GM12865 (cell line): ENCODE measurements around the gene CCDC85A.

Experiments used
- DNase-seq: peaks from one replicate; pipeline ENCODE4 v3.0.0; 2010; ENCODE audit warnings: low read depth
- H3K4me3 ChIP-seq: 2 replicates; pipeline ENCODE4 v1.5.1; 2011; ENCODE audit warnings: mild to moderate bottlenecking, low read depth, low read length, control low read depth
- TF ChIP-seq, protein P1 (sequence below): IDR thresholded peaks from 2 replicates; pipeline ENCODE4 v1.5.1; 2011; ENCODE audit warnings: low read length, control low read depth, low read depth, inconsistent platforms; ENCODE audit not compliant: insufficient read depth; ENCODE audit errors: missing control alignments

Gene CCDC85A

DNA sequence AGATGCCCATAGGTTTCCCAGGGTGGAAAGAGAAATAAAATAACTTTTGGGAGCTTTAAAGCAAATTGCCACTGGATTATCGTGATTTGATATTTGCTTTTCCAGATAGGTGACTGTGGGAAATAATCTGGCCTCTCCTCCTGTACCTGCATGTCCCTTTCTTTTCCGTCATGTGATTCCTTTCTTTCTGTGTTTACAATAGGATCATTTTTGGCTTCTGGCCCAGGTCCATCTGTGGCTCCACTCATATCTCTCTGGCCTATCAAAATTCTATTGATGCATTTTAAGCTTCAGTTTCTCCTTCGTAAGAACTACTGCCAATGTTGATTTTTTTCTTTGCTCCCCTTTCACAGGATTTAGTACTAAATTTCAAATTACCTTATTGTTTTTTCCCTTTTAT, 153.6 kb downstream of the CCDC85A start:
- no peak for DNase-seq
- no peak overlapping the region for H3K4me3 ChIP-seq
- TF ChIP-seq, protein P1, sequence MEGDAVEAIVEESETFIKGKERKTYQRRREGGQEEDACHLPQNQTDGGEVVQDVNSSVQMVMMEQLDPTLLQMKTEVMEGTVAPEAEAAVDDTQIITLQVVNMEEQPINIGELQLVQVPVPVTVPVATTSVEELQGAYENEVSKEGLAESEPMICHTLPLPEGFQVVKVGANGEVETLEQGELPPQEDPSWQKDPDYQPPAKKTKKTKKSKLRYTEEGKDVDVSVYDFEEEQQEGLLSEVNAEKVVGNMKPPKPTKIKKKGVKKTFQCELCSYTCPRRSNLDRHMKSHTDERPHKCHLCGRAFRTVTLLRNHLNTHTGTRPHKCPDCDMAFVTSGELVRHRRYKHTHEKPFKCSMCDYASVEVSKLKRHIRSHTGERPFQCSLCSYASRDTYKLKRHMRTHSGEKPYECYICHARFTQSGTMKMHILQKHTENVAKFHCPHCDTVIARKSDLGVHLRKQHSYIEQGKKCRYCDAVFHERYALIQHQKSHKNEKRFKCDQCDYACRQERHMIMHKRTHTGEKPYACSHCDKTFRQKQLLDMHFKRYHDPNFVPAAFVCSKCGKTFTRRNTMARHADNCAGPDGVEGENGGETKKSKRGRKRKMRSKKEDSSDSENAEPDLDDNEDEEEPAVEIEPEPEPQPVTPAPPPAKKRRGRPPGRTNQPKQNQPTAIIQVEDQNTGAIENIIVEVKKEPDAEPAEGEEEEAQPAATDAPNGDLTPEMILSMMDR, result no peak

DNA sequence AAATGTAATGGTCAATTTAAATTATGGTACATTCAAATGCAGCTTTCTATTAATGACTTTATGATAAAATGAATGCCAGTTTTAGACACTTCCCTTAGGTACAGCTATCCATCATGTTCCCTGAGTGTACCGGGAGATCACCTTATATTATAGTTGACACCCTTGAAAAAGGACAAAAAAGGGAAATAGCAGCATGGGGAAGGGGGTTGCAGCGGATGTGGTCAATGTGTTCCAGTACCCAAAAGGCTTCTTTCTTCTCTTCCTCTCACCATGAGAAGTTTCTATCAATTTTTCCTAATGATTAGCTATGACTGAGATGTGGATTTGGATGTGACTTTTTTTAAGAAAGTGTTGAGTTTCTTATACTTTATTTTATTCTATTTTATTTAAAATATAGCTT, 154.4 kb downstream of the CCDC85A start:
- TF ChIP-seq, protein P1, result no peak
- no peak for DNase-seq
- H3K4me3 ChIP-seq, result no peak overlapping the region

DNA sequence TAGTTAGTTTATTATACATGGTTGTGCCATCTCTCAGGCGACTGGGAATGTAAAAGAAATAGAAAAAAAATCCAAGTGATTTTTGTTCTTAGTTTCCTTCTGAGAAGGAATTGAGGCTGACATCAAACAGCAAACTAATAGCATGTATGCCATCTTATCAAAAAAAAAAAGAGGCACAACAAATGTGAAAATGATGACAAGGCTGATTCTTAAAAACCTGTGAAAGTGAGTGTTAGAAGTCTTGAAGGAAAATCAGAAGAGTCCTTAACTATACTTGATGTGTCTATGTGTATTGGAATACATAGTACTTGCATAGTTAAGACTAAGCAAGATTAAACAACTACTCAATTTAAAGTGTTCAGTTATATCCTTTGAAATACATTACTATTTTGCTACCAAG, 161.0 kb downstream of the CCDC85A start:
- TF ChIP-seq, protein P1, result no peak
- no peak overlapping the region for H3K4me3 ChIP-seq
- DNase-seq, result no peak

DNA sequence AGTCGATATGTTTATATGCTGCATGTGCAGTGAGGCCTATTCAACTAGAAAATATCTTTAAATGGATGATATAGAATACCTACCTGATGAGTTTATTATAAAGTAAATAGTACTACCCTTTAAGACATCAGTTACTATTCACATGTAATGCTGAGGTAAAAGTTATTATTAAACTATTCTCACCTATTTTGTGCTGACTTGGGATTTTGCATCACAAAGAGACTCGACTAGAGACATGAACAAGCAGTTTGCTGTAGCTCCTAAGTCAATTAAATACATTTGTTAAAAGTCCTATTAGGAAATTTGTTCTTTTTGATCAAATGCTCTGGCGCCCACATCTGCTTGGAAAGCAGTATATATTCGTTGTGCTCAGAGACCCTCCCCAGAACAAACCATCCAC, 164.1 kb downstream of the CCDC85A start:
- TF ChIP-seq, protein P1, result no peak
- no peak overlapping the region for H3K4me3 ChIP-seq
- DNase-seq, result no peak

DNA sequence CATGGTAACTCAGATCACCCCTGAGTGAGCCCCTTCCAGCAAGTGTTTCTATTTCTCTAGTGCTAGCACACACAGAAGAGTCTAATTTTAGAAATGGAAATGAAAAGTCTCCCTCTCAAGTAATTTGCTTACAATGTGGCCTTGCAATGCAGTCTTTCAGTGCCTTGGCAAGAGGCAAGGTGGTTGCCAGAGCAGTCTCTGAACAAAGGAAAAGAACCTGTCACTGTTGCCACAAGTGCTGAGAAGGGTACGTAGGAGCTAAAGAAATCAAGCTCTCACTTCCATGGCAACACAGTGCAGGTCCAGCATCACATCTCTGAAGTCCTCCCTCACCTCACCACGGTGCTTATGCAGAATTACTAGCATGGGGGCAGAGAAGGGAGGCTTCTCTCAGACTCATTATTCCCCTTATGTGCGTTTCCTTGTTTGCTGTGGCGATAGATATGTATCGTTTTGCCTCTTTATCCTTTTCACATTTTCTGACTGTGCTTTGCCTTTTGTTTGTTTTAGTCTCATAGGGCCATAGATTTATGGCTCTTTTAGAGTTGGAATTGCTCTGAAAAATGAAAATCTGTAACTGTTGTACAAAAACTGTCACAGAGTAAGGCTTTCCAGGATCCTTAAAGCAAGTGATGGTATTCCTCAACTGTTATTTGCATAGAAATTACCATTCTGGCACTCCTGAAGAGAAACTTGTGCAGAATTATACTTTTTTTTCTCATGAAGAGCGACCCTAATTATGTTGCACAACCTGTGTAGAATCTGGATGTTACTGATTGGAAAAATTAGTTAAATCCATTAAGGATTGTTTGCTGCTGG, 164.8 kb downstream of the CCDC85A start:
- no peak overlapping the region for H3K4me3 ChIP-seq
- peak; percentile 23 for DNase-seq
- TF ChIP-seq, protein P1, result no peak

DNA sequence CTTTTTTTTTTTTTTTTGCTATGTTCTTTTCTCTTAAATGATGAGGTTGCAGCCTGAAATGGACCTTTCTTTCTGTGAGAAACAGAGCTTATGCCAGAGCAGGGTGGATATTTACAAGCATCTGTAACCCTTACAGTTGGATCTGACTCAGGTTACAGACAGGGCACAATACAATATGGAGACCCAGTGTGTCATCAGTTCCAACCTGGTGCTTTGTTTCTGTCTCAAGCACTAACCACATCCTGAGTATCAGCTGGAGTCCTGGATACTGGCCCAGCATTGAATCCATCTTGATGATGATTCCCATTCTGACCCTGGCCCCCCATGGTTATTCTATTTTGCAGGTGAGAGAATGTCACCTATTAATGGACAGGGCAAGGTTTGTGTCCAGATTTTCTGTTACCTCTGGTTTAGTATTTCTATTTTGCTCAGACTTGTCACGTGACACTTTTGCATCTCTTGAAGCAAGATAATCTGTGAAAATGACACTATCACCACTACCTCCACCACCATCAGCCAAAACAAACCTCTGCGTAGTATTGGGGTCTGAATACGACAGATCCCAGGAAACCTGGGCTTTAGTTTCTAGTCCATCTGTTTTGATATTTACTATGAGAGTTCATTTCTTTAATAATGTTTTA, 174.0 kb downstream of the CCDC85A start:
- TF ChIP-seq, protein P1, result no peak
- H3K4me3 ChIP-seq, result no peak overlapping the region
- no peak for DNase-seq
